AG04449 (cell line): ENCODE data around the gene CES4A.

ENCODE experiments used
- CTCF ChIA-PET: fragments of 350-600 bp; formaldehyde crosslinking; extraction: SDS; loops from one replicate; lab custom pipeline; 2021; ENCODE audit warnings: antibody characterized with exemption; lab: Yijun Ruan, JAX
- POLR2A ChIA-PET: fragments of 400-600, 350-600 bp; formaldehyde crosslinking; extraction: SDS; loops from one replicate; lab custom pipeline; 2020; ENCODE audit warnings: antibody characterized with exemption, inconsistent platforms; lab: Yijun Ruan, JAX
- DNase-seq: peaks from one replicate; pipeline ENCODE4 v3.0.0-alpha.2; 2010; ENCODE audit warnings: low read depth, low spot score
- H3K4me3 ChIP-seq: 2 replicates; pipeline ENCODE4 v1.5.1; 2011; ENCODE audit warnings: low read depth, mild to moderate bottlenecking, control low read depth, low read length
- CTCF ChIP-seq: IDR thresholded peaks from one replicate; pipeline ENCODE4 v1.5.1; 2011; ENCODE audit warnings: mild to moderate bottlenecking, moderate library complexity, low read length, control low read depth, inconsistent platforms; ENCODE audit not compliant: insufficient read depth; ENCODE audit errors: missing control alignments

CES4A gene

GRCh38 chr16:66949472-66949871 lies 38.9 kb upstream of the CES4A start:
- CTCF ChIA-PET = interaction anchor here (1.4 to 6.6 kb wide), 6 partner anchors 10 to 238 kb away, joined by 3 to 90 read pairs (median 8); partner anchors contain the start of genes CES3 and EXOC3L1
- no peak for TF ChIP-seq CTCF
- POLR2A ChIA-PET = no interaction called here
- H3K4me3 ChIP-seq = no peak overlapping the region
- DNase-seq = no peak

GRCh38 chr16:66950437-66950836 lies 38.0 kb upstream of the CES4A start:
- TF ChIP-seq CTCF = no peak
- ChIA-PET CTCF (interaction anchor here (0.7 to 6.6 kb wide), 8 partner anchors 11 to 718 kb away, joined by 3 to 90 read pairs (median 4); partner anchors contain the start of genes CES3 and EXOC3L1), POLR2A (no interaction called here)
- H3K4me3 ChIP-seq = no peak overlapping the region
- DNase-seq = no peak

- H3K4me3 ChIP-seq = no peak overlapping the region
- no peak for DNase-seq
- TF ChIP-seq CTCF = no peak
- CTCF ChIA-PET = interaction anchor here (0.7 to 6.6 kb wide), 8 partner anchors 8 to 717 kb away, joined by 3 to 90 read pairs (median 5); partner anchors contain the start of gene EXOC3L1
- POLR2A ChIA-PET = no interaction called here
Observed at GRCh38 chr16:66950971-66951790, 37.2 kb upstream of the CES4A start.

GRCh38 chr16:66952430-66953110 lies 35.8 kb upstream of the CES4A start:
- DNase-seq = no peak
- POLR2A ChIA-PET = no interaction called here
- no peak overlapping the region for H3K4me3 ChIP-seq
- CTCF ChIA-PET = interaction anchor here (0.6 to 6.6 kb wide), 22 partner anchors 8 to 562 kb away, joined by 3 to 90 read pairs (median 3); partner anchors contain the start of genes CES3 and EXOC3L1
- no peak for TF ChIP-seq CTCF

- ChIA-PET CTCF (interaction anchor here (0.6 to 6.6 kb wide), 35 partner anchors 7 to 561 kb away, joined by 3 to 90 read pairs (median 5); partner anchors contain the start of genes CDH16, CES3, EXOC3L1 and FBXL8), POLR2A (no interaction called here)
- DNase-seq = no peak
- TF ChIP-seq CTCF = no peak
- H3K4me3 ChIP-seq = no peak overlapping the region
Observed at GRCh38 chr16:66953462-66954096, 34.8 kb upstream of the CES4A start.
